GM19324 (cell line): ENCODE data around the gene GRIA4.

Source experiments
- ATAC-seq: cut with Tn5 transposase; IDR thresholded peaks from one replicate; pipeline ENCODE4 v1.9.1; 2021; ENCODE audit warnings: mild to moderate bottlenecking, moderate library complexity; ENCODE audit not compliant: unreplicated experiment, low FRiP score

The GRIA4 gene

GRCh38 chr11:105609832-105610781 lies at the start of gene GRIA4:
TSS of gene GRIA4 (plus strand) at chr11:105610073. CDS start at chr11:105610998, 925 bp downstream.
- no peak for ATAC-seq

GRCh38 chr11:105573091-105573490 lies 36.8 kb upstream of the GRIA4 start:
- no peak for ATAC-seq

GRCh38 chr11:105574974-105575373 lies 34.9 kb upstream of the GRIA4 start:
- no peak for ATAC-seq

- no peak for ATAC-seq
Measured at GRCh38 chr11:105577641-105578040, 32.2 kb upstream of the GRIA4 start.

- ATAC-seq = no peak
Measured at GRCh38 chr11:105579111-105579510, 30.8 kb upstream of the GRIA4 start.

- no peak for ATAC-seq
Measured at GRCh38 chr11:105582497-105582896, 27.4 kb upstream of the GRIA4 start.

GRCh38 chr11:105588001-105588400 lies 21.9 kb upstream of the GRIA4 start:
- ATAC-seq = no peak

- ATAC-seq = no peak
Measured at GRCh38 chr11:105589346-105589745, 20.5 kb upstream of the GRIA4 start.

- ATAC-seq = no peak
Measured at GRCh38 chr11:105592035-105592434, 17.8 kb upstream of the GRIA4 start.

GRCh38 chr11:105598371-105598770 lies 11.5 kb upstream of the GRIA4 start:
- ATAC-seq = no peak

- ATAC-seq = no peak
Measured at GRCh38 chr11:105603156-105603555, 6.7 kb upstream of the GRIA4 start.

GRCh38 chr11:105609341-105609781 lies 512 bp upstream of the GRIA4 start:
- ATAC-seq = no peak

- ATAC-seq = no peak
Measured at GRCh38 chr11:105610871-105611571, 1.1 kb downstream of the GRIA4 start.

- ATAC-seq = no peak
Measured at GRCh38 chr11:105611572-105612441, 1.9 kb downstream of the GRIA4 start.

- ATAC-seq = no peak
Measured at GRCh38 chr11:105612771-105613170, 2.9 kb downstream of the GRIA4 start.

- ATAC-seq = no peak
Measured at GRCh38 chr11:105613183-105613582, 3.3 kb downstream of the GRIA4 start.

GRCh38 chr11:105618343-105618955 lies 8.6 kb downstream of the GRIA4 start:
- no peak for ATAC-seq

GRCh38 chr11:105619556-105619955 lies 9.7 kb downstream of the GRIA4 start:
- no peak for ATAC-seq

- ATAC-seq = no peak
Measured at GRCh38 chr11:105622016-105622415, 12.1 kb downstream of the GRIA4 start.

- no peak for ATAC-seq
Measured at GRCh38 chr11:105632316-105632715, 22.4 kb downstream of the GRIA4 start.
